A673 (cell line): Measurements from ENCODE around the gene OR5B3.

Source experiments
- CTCF ChIP-seq: fragments of 300-800, 200-600 bp; sonication (generic); conservative IDR thresholded peaks from 2 replicates; pipeline ENCODE4 v1.5.1; 2017; ENCODE audit warnings: low read depth, mild to moderate bottlenecking, antibody characterized with exemption, low read length, moderate library complexity, mixed read lengths
- EZH2 ChIP-seq: fragments of 200-600 bp; sonication (generic); IDR thresholded peaks from 2 replicates; pipeline ENCODE4 v1.6.1; 2017; ENCODE audit warnings: borderline replicate concordance, low read depth, mild to moderate bottlenecking, mixed read lengths, antibody characterized with exemption, low read length; ENCODE audit not compliant: poor library complexity, severe bottlenecking

GRCh38 chr11:58358969-58359368, 47.7 kb downstream of the OR5B3 start, which contains the start of gene OR5B17:
- TF ChIP-seq CTCF (no peak), EZH2 (no peak)
